UCSD-AML1 (cell line): ENCODE data around the gene DCTPP1.

Experiments
- DNase-seq: peaks from one replicate; lab custom pipeline; 2025; ENCODE audit not compliant: unreplicated experiment; lab: John Stamatoyannopoulos, UW

Gene DCTPP1

GRCh38 chr16:30382111-30382881 lies 47.5 kb downstream of the DCTPP1 start, which contains the start of gene SEPTIN1:
Gene SEPTIN1 (minus strand): TSS chr16:30382561. CDS start chr16:30382542, 19 bp downstream.
- peak; percentile 41 for DNase-seq

GRCh38 chr16:30381291-30382041 lies 48.4 kb downstream of the DCTPP1 start:
- no peak for DNase-seq

GRCh38 chr16:30380803-30381208 lies 49.0 kb downstream of the DCTPP1 start:
- DNase-seq: no peak

GRCh38 chr16:30380072-30380802 lies 49.6 kb downstream of the DCTPP1 start:
- no peak for DNase-seq

- DNase-seq: no peak
Measured at GRCh38 chr16:30379158-30379783, 50.6 kb downstream of the DCTPP1 start.

GRCh38 chr16:30378236-30379157 lies 51.3 kb downstream of the DCTPP1 start:
- peak; percentile 99 for DNase-seq

GRCh38 chr16:30377812-30378235 lies 52.0 kb downstream of the DCTPP1 start:
- DNase-seq: peak; percentile 91

- DNase-seq: no peak
Measured at GRCh38 chr16:30377050-30377811, 52.6 kb downstream of the DCTPP1 start.

- DNase-seq: no peak
Measured at GRCh38 chr16:30376461-30376902, 53.3 kb downstream of the DCTPP1 start.

GRCh38 chr16:30375864-30376263 lies 54.0 kb downstream of the DCTPP1 start:
- DNase-seq: no peak

GRCh38 chr16:30374538-30374937 lies 55.3 kb downstream of the DCTPP1 start, which contains the start of gene MYL11:
Gene MYL11 (plus strand): TSS chr16:30374802. CDS start chr16:30374858, 56 bp downstream.
- no peak for DNase-seq
